C4-2B (cell line): ENCODE results near the gene VRK3.

Source experiments
- CTCF ChIP-seq: fragments of 450-650 bp; conservative IDR thresholded peaks from 2 replicates; pipeline ENCODE4 v1.5.1; 2017; ENCODE audit warnings: mild to moderate bottlenecking
- ZFX ChIP-seq: fragments of 450-650 bp; IDR thresholded peaks from 2 replicates; pipeline ENCODE4 v1.6.1; 2017

DNA sequence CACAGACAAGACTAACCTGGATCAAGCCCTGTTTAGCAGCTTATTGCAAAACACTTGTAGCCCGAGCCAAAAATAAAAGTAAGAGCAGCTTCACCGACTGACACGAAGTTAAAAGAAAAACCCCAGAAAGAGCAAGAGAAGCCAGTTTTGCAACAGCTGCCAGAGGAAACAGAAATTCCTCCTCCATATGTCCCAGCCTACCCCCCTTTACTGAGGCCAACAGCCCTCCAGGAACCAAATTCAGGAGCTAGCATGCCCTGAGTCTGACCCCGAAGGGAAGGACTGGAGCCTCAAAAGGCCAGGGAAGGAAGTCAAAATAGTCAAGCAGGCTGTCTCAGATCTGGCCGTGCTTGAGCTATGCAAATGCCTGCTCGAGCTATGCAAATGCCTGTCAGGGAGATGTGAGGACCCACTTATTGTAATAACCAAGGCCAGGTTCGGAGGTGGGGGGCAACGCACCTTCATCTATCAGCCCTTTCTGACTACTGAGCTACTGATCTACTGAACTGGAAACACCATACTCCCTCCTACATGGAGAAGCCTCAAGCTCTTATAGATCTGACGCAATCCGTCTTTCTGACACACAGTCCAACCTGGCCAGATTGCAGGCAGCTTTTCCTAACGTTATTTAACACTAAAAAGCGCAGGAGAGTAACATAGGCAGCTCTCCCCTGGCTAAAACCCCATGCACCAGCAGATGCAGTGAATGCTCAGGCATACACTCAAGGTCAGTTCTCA, 70.9 kb downstream of the VRK3 start:
- no peak for TF ChIP-seq CTCF
- no peak for TF ChIP-seq ZFX
